GM18502 (cell line): ENCODE measurements around the gene KLHDC2.
"Not testable (repeated sequence)": the region's sequence is repeated elsewhere in the genome, so short reads cannot be mapped to it uniquely, and the experiment has no call there.

Source experiments
- ATAC-seq: cut with Tn5 transposase; IDR thresholded peaks from one replicate; pipeline ENCODE4 v1.9.1; 2021; ENCODE audit warnings: mild to moderate bottlenecking; ENCODE audit not compliant: unreplicated experiment, poor library complexity

Gene KLHDC2, protein sequence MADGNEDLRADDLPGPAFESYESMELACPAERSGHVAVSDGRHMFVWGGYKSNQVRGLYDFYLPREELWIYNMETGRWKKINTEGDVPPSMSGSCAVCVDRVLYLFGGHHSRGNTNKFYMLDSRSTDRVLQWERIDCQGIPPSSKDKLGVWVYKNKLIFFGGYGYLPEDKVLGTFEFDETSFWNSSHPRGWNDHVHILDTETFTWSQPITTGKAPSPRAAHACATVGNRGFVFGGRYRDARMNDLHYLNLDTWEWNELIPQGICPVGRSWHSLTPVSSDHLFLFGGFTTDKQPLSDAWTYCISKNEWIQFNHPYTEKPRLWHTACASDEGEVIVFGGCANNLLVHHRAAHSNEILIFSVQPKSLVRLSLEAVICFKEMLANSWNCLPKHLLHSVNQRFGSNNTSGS

DNA sequence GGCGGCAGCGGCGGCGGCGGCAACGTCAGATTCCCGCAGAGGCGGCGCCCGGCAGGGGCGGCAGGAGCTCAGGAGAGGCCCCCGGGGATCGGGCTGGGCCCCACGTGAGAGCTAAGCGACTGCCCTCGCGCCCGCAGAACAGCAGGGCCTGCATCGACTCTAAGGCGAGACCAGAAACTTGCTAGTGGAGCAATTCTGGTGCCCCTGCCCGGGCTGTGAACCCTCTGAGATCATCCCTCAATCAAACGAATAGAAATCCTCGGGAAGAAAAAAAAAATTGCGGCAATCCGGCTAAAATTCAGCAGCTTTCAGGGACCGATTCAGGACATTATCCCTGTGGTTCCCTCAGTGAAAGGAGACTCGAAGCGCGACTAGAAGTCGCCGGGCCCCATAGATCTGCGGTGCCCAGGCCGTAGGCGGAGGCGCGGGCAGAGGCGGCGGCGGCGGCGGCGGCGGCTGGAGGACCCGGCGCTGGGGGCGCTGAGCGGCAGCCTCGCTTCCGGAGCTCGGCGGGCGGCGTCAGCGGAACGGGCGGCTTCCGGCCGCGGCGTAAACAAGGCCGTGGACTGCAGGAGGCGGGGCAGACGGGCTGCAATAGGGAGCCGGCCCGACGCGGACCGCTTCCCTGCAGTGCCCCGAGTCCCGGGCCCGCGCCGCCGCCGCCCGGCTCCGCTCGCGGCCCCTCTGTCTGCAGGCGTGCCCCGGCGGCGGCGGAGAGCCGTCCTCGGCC, at the start of gene KLHDC2:
KLHDC2 (plus strand) TSS at position 583 of the 730 bp plus-strand sequence. CDS start 316 bp downstream, outside the sequence.
- ATAC-seq, result peak; percentile 90

DNA sequence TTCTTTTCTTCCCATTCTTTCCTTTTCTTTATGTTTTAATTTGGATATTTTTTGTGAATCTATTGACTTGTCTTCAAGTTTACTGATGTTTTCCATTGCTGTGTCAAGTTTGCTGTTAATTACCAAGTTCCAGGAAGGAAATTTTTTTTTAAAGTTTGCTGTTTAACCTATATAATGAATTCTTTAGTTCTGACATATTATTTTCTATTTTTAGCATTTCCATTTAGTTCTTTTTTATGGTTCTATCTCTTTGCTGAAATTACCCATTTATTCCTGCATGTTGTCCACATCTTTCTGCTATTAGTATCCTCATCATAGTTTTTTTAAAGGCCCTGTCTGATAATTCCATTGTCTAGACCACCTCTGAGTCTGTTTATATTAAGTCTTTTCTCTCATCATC, 47.2 kb upstream of the KLHDC2 start:
- ATAC-seq, result no peak

DNA sequence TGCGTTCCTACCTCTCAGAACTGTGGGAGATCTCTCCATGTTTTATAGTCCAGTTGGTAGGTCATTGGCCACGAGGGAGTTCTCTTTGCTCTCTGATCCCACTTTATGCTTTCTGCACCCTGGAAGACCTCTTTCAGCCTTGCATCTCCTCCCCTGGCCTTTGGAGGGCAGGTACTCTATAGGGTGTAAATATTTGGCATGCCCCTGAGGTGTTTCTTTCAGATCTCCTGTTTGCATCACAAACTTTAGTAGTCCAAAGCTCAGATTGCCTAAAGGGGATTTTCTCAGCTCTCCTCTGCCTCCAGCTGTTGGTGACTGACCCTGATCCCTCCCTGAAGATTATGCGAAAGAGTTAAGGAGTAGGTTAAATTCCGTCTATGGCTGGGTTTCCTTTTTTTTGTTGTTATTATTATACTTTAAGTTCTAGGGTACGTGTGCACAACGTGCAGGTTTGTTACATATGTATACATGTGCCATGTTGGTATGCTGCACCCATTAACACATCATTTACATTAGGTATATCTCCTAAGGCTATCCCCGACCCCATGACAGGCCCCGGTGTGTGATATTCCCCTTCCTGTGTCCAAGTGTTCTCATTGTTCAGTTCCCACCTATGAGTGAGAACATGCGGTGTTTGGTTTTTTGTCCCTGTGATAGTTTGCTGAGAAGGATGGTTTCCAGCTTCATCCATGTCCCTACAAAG, 46.1 kb upstream of the KLHDC2 start:
- ATAC-seq, result not testable (repeated sequence)

DNA sequence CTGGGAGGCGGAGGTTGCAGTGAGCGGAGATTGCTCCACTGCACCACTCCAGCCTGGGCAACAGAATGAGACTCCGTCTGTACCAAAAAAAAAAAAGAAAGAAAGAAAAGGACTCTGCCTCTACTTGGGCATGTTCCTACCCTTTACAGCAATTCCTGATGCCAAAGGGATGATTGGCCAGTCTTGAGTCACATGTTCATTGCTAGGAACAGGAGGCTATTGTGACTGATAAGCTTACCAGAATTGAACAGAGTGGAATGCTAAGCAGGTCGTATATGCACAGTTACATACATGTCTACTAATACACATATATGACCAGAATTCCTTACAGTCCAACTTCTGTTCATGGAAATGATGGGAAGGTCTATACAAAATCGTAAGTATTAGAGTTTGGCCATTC, 40.8 kb upstream of the KLHDC2 start:
- ATAC-seq, result no peak

DNA sequence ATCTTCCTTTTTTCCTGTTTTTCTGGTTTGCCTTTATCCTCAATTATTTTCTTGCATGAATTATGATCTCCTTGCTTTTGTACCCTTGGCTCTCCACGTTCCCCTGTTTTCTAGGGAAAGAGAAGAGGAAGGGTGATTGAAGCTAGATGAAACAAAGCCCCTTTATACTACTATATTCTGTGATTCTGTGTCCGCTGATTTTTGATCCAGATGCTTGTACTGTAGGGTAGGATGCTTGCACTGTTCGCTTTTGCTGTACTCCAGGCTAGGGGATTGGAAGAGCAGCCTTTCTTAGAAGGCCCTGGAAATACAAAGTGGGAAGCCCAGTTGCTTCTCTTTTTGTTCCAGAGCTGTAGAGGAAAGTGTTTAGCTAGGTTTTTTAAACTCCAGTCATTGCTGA, 35.1 kb upstream of the KLHDC2 start:
- ATAC-seq, result no peak

DNA sequence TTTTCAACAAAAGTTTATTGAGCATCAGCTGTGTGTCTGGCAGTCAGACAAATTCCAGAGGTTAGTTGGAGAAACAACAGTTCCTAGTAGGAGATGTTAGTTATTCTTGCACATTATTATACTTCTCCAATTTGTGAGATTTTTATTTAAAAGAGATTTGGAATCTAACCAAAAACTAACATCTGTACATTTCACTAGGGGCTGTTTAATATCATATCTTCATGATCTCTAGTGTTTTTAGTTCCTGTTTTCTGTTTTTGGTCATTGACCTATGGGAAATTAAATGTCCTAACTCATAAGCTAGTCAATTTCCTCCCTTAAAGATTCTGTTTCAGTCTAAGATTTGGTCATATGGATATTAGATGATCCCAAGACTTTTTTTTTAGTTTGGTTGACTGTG, 34.1 kb upstream of the KLHDC2 start:
- ATAC-seq, result no peak

GRCh38 chr14:49735669-49736068, 32.3 kb upstream of the KLHDC2 start:
- not testable (repeated sequence) for ATAC-seq

- ATAC-seq, result no peak
Observed at GRCh38 chr14:49745191-49745590, 22.8 kb upstream of the KLHDC2 start.

- ATAC-seq, result not testable (repeated sequence)
Observed at GRCh38 chr14:49746476-49746875, 21.5 kb upstream of the KLHDC2 start.

DNA sequence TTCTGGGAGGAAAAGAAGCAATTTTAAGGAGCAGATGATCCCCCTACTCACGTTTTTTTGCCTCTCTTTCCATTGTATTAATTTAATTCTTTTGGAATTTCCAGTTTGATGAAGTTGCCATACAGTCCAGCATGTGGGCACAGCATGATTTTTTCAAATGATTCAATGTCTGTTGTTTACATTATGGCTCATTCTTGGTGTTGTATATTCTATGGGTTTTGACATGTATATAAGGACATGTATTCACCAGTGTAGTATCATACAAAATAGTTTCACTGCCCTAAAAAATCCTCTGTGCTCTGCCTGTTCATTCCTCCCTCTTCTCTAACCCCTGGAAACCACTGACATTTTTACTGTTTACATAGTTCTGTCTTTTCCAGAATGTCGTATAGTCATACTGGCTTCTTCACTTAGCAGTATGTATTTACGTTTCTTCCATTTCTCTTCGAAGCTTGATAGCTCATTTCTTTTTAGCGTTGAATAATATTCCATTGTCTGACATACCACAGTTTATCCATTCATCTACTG, 13.3 kb upstream of the KLHDC2 start:
- no peak for ATAC-seq

GRCh38 chr14:49755378-49755777, 12.6 kb upstream of the KLHDC2 start:
- ATAC-seq, result no peak

GRCh38 chr14:49761839-49762551, 6.0 kb upstream of the KLHDC2 start:
- ATAC-seq, result no peak

GRCh38 chr14:49766839-49767238, 1.1 kb upstream of the KLHDC2 start:
- ATAC-seq, result no peak

- no peak for ATAC-seq
Observed at GRCh38 chr14:49767270-49767570, 733 bp upstream of the KLHDC2 start.

DNA sequence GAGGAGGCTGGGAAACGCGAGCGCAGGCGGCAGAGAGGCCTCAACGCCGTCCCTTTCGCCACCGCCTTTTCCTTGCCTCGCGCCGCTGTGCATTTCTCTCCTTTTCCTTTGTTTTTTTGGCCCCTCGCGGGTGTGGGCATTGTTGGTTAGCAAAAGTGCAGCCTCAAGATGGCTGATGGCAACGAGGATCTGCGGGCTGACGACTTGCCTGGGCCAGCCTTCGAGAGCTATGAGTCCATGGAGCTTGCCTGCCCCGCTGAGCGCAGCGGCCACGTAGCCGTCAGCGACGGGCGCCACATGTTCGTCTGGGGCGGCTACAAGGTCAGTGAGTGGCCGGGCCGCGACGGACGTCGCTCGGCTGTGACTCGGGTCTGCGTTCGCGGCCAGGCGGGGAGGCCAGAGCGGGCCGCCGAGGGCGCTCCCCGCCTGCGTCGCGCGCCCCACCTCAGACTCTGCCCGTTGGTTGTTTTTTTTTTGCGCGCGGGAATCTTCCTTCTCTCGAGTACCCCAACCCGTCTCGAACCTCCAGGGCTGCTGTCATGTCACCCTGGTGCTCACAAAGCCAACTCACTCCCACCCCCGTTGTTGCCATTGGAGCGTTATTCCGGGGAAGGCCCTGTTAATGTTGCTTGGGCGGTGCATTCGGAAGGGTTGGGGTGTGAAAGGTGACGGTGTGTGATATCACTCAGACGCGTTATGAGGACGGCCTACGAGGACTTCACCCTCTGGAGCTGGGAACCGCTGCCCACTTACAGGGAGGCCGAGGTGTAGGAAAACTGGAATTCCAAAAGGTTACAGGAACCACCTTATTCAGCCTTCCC, 558 bp downstream of the KLHDC2 start:
- ATAC-seq, result peak; percentile 32

GRCh38 chr14:49769171-49769570, 1.2 kb downstream of the KLHDC2 start:
- ATAC-seq, result no peak

- no peak for ATAC-seq
Observed at GRCh38 chr14:49769581-49770211, 1.7 kb downstream of the KLHDC2 start.

DNA sequence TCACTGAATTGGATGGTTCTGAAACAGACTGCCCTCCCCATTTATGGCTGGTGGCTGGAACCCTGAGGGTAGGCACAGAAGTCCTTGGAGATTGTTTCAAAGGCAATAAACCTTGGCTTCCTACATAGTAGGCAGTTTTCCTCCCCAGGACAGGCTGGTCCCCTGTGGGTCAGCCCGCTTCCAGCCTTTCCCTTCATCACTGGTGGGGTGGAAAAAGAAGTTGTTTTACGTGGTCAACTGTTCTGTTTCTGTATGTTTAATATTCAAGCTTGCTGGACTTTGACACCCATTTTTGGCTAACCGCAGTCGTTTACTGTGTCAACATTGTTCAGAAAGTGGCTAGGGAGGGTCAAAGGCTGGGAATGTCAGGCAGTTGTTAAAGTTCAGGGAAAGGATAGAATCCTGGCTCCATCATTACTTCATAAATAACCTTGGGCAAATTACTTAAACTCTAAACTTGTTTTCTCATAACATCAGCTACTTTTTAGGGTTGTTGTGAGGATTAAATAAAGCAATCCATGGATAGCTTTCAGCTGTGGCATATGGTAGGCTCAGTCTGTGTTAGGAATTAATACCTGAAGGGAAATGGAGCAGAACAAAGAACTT, 2.4 kb downstream of the KLHDC2 start:
- ATAC-seq, result no peak

DNA sequence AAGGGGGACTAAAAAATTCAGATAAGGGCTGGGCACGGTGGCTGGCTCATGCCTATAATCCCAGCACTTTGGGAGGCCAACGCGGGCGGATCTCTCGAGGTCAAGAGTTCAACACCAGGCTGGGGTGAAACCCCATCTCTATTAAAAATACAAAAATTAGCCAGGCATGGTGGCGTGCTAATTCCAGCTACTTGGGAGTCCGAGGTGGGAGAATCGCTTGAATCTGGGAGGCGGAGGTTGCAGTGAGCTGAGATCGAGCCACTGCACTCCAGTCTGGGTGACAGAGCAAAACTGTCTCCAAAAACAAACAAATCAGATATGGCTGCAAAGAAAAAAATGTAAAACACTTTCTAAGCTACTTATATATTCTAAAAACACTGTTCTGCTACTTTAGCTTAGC, 3.7 kb downstream of the KLHDC2 start:
- not testable (repeated sequence) for ATAC-seq
